Stimulated activated CD4-positive, alpha-beta T cell treated with anti-CD3 and anti-CD28 coated beads, Interleukin-2, amount 100 ng/mL, for 48 hours (primary cell): ENCODE results near the gene LACTBL1.
"Not testable (repeated sequence)": the region's sequence is repeated elsewhere in the genome, so short reads cannot be mapped to it uniquely, and the experiment has no call there.

Experiments used
- DNase-seq, 2 donors: peaks; one replicate each; pipeline ENCODE4 v3.0.0-alpha.2; 2020

LACTBL1 gene

DNA sequence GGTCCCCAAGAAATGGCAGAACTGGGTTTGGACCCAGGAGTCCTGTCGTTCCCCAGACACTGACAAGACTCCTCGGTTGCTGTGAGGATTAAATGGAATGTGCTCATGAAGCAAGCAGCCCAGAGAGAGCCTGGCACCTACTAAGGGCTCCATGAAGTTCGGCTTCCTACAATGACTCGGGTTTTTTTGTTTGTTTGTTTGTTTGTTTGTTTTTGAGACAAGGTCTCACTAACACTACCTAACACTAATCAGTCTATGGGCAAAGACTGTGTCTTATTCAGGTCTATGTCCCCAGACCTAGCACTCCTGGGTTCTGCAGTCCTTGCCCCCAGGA lies 3.4 kb upstream of the LACTBL1 start:
- DNase-seq = no peak

- no peak for DNase-seq
Measured at GRCh38 chr1:22975694-22976093, 3.0 kb upstream of the LACTBL1 start.

DNA sequence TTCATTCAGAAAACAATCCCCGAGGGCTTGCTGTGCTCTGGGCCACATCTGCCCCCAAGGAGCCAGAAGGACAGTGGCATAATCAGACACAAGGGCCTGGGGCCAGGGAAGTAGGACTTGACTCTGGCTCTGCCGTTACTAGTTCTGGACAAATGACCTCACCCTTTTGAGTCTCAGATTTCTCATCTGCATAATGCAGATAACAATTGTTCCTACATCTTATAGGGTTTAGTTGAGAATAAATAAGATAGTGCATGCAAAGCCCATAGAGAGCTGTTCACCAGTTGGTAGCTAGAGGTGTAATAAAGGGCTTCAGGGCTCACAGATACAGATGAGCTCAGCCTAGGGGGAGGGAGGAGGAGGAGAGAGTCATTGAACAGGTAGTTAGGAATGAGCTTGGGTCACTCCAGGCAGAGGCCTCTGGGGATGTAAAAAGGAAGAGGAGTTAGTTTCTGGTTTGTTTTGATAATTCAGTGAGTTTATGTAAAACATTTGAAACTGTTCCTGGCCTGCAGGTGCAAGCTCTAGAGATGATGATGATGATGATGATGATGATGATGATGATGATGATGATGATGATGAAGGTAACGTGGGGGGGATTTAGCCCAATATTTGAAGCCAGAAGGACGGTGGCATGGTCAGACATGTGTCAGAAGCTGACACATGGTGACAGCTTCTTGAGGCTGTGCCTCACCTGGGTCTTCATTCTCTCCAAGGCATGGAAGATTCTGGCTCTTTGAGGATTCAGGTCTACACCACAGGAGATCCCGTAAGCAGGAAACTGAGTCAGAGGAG lies 858 bp downstream of the LACTBL1 start:
- DNase-seq = no peak

GRCh38 chr1:22971161-22971560 lies 1.5 kb downstream of the LACTBL1 start:
- DNase-seq = no peak

- no peak for DNase-seq
Measured at GRCh38 chr1:22970096-22970495, 2.6 kb downstream of the LACTBL1 start.

DNA sequence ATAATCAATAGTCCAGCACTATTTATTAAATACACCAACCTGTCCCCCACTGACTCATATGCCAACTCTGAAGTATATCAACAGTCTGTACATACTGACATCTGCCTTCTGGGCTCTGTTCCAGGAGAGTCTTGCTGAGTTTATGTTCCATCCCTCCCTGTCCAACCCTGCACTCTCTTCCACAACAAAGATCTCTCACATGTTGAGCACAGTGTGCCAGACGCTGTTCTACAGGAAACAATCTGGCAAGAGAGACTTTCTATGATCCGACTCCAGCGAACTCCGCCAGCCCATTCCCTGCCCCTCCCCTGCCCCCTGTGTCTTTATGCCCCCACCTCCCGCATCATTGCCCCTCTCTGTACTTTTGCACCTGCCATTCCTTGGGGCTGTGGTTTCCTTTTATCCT lies 3.4 kb downstream of the LACTBL1 start:
- no peak for DNase-seq

- no peak for DNase-seq
Measured at GRCh38 chr1:22967833-22968232, 4.8 kb downstream of the LACTBL1 start.

- no peak for DNase-seq
Measured at GRCh38 chr1:22966309-22966708, 6.4 kb downstream of the LACTBL1 start.

GRCh38 chr1:22963044-22963677 lies 9.5 kb downstream of the LACTBL1 start:
- DNase-seq = no peak

GRCh38 chr1:22962558-22962957 lies 10.1 kb downstream of the LACTBL1 start:
- no peak for DNase-seq

- no peak for DNase-seq
Measured at GRCh38 chr1:22959545-22960360, 12.9 kb downstream of the LACTBL1 start.

- DNase-seq = no peak
Measured at GRCh38 chr1:22958556-22958955, 14.1 kb downstream of the LACTBL1 start.

- DNase-seq = no peak
Measured at GRCh38 chr1:22957066-22957465, 15.6 kb downstream of the LACTBL1 start.

GRCh38 chr1:22955146-22955545 lies 17.5 kb downstream of the LACTBL1 start:
- no peak for DNase-seq

- no peak for DNase-seq
Measured at GRCh38 chr1:22953740-22954141, 18.9 kb downstream of the LACTBL1 start.

DNA sequence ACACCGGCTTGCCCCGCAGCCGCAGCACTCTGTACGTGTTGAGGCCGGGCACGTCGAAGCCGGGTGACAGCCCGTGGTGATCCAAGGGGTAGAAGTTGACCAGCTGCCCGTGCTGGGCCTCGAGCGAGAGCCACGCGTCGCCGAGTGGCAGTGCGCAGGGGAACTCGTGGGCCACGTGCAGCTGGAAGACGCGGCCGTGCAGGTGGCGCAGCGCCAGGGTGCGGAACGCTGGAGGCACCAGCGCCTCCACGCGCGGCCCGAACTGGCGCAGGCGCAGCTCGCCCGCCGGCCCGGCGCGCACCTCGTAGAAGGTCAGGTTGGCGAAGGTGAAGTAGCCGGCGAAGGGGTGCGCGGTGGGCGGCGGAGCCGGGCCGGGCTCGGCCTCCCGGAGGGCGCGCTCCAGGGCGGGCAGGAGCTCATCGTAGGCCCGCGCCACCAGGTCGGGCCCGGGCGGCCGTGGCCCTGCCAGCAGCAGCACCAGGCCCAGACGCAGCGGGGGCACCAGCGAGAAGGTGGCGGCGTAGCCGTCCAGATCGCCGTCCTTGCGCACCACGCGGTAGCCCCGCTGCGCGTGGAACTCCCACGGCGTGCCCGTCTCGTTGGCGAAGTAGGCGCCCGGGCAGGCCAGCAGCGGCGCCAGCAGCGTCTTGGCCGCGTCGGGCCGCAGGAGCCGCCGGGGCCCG lies 19.5 kb downstream of the LACTBL1 start:
- DNase-seq = no peak

- no peak for DNase-seq
Measured at GRCh38 chr1:22952694-22953056, 20.0 kb downstream of the LACTBL1 start.

DNA sequence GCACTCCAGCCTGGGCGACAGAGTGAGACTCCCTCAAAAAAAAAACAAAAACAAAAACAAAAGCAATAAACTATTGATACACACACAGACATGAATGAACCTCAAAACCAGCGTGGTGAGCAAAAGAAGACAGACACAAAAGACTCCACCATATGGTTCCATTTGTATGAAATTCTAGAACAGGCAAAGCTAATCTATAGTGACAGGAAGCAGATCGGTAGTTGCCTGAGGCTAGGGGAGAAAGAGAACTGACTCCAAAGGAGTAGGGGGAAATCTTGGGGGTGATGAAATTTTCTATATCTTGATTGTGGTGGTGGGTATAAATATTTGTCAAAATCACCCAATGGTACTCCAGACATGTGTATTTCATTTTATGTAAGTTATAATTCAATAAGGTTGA lies 20.9 kb downstream of the LACTBL1 start:
- DNase-seq = no peak

- no peak for DNase-seq
Measured at GRCh38 chr1:22949822-22950331, 22.8 kb downstream of the LACTBL1 start.

DNA sequence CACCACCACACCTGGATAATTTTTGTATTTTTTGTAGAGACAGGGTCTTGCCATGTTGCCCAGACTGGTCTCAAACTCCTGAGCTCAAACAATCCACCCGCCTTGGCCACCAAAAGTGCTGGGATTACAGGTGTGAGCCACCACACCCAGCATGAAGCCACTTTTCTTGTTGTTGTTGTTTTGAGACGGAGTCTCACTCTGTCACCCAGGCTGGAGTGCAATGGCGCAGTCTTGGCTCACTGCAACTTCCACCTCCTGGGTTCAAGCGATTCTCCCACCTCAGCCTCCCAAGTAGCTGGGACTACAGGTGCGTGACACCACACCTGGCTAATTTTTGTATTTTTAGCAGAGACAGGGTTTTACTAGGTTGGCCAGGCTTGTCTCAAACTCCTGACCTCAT lies 27.5 kb downstream of the LACTBL1 start:
- DNase-seq = not testable (repeated sequence)

DNA sequence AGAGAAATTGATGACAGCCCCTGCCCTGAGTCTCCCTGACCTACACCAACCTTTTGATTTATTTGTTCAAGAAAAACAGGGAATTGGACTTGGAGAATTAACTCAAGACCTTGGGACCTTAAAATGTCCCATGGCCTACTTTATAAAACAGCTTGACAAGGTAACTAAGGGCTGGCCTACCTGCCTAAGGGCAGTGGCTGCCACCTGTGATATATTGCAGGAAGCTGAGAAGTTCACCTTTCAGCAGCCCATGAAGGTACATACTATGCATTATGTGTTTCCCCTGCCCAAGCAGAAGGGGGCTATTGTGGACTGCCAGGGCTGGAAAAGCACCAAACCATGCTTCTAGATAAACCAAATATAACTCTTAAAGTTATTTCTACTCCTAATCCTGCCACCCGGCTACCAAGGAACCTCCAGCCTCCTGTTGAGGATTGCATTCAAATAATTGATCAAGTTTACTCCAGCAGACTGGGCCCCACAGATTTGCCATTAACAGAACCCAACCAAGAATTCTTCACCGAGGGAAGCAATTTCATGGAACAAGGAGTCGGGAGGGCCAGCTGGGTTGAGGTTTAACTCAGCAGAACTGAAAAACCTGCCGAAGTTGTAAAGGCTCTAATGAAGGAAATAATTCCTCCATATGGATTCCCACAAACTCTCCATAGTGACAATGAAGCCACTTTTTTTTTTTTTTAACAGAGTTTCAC lies 28.2 kb downstream of the LACTBL1 start:
- no peak for DNase-seq

GRCh38 chr1:22941257-22941656 lies 31.4 kb downstream of the LACTBL1 start:
- no peak for DNase-seq

DNA sequence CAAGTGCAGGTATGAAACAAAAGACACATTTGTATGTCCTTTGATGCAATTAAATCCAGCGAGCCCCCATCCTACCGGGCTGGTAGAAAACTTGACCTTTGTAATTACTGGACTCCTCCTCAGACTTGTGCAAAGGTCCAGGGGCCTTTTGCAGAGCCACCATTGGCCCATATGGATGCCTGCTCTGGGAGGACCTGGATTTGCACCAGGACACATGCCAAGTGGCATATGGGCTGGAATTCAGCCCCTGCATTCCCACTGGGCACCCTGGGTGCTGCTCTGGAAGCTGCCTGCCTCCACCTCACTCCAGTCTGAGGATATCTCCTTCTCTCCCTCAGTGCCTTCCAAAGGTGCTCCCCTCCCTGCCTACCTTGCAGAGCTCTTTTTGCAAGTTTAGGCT lies 36.0 kb downstream of the LACTBL1 start:
- no peak for DNase-seq
